NCI-H1436 treated with DMSO at 0.1 percent for 48 hours (cell line): ENCODE results near the gene ROPN1L.
"Not testable (repeated sequence)": the region's sequence is repeated elsewhere in the genome, so short reads cannot be mapped to it uniquely, and the experiment has no call there.

Experiments
- DNase-seq: peaks from one replicate; lab custom pipeline; 2025; lab: John Stamatoyannopoulos, UW

The ROPN1L gene

GRCh38 chr5:10480237-10480985 lies 38.7 kb downstream of the ROPN1L start:
- DNase-seq: no peak

- no peak for DNase-seq
Observed at GRCh38 chr5:10481241-10481935, 39.7 kb downstream of the ROPN1L start.

GRCh38 chr5:10482791-10483530 lies 41.3 kb downstream of the ROPN1L start:
- DNase-seq: no peak

DNA sequence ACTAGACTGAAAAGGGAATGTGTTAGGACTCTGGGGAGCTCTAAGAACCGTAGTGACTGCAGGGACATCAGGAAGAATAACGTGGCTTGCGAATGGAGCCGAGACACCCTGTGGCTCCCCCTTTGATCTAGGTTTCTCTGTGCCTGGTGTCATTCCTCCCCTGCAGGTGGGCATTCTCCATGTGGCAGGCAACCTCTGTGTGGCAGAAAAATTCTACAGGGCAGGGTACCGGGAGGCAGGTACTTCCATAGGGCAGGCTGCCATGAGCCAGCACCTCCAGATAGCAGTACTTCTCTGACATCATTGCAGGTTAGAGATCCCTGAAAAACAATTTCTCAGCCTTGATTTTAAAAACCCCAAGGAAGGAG lies 43.1 kb downstream of the ROPN1L start:
- DNase-seq: no peak

DNA sequence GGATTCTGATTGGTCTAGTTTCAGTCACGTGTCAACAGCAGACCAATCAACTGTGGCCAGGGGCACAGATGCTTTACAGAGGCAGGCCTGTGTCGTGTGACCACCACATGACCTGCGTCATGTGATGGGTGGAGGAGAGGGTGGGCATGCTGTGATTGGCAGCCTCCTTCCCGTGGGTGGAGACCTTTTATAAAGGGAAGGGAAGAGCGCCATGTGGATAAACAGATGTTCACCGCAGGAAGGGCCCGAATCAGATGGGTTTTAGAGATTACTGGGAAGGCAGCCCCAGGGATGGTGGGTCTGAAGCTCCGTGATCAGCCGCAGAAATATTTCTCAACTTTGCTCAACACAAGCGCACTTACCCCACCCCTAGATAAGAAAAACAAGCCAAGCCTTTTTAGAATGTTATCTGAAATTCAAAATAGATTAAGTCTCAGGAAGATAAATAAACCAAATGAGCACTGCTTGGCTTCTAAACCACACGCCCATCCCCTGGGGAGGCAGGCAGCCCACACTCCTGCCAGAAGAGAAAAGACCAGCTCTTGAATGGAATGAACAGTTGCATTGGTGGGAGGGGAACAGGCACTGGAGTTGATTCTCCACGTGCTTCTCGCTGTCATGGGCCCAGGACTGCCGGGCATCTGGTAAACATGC lies 43.6 kb downstream of the ROPN1L start:
- no peak for DNase-seq

GRCh38 chr5:10485897-10486296 lies 44.2 kb downstream of the ROPN1L start:
- no peak for DNase-seq

- no peak for DNase-seq
Observed at GRCh38 chr5:10486511-10487344, 45.0 kb downstream of the ROPN1L start.

GRCh38 chr5:10488144-10488543 lies 46.5 kb downstream of the ROPN1L start:
- no peak for DNase-seq

GRCh38 chr5:10489810-10490426 lies 48.2 kb downstream of the ROPN1L start:
- DNase-seq: no peak

GRCh38 chr5:10490927-10491672 lies 49.4 kb downstream of the ROPN1L start:
- no peak for DNase-seq

DNA sequence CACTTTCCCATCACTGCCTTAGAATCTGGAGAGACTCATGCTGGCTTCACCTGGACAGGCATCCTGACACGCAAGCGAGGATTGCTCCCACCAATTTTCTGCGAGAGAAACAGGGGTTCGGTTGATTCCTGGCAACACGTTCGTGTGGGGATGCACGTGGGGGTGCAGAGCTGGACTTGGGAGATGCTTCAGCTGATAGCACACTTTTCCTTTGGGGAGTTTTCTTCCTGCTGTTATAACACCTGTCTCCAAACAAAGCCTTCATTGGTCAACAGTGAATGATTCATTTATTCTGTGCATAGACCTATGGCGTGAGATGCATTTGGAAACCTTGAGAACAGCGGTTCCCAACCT lies 50.0 kb downstream of the ROPN1L start:
- no peak for DNase-seq

- DNase-seq: no peak
Observed at GRCh38 chr5:10493884-10494283, 52.2 kb downstream of the ROPN1L start.

DNA sequence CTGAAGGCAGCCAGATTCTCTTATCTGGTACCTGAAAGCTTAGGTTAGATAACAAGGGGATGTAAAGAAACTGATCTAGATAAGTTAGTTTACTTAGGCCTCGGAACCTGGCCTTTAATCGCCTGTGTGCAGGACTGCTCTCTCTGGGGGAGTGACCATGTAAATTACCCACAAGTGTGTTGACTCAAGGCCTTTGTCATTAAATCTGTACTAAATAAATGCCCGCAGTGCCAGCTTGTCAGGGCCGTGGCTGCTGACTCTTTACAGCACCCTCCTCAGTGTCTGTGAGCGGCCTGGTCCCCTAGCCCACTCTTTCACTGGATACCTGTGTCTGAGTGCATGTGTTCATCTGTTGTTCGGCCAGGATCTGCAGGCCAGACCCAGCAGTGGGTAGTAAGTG lies 52.8 kb downstream of the ROPN1L start:
- not testable (repeated sequence) for DNase-seq

GRCh38 chr5:10497554-10497953 lies 55.9 kb downstream of the ROPN1L start:
- DNase-seq: no peak

- no peak for DNase-seq
Observed at GRCh38 chr5:10498350-10498749, 56.7 kb downstream of the ROPN1L start.

DNA sequence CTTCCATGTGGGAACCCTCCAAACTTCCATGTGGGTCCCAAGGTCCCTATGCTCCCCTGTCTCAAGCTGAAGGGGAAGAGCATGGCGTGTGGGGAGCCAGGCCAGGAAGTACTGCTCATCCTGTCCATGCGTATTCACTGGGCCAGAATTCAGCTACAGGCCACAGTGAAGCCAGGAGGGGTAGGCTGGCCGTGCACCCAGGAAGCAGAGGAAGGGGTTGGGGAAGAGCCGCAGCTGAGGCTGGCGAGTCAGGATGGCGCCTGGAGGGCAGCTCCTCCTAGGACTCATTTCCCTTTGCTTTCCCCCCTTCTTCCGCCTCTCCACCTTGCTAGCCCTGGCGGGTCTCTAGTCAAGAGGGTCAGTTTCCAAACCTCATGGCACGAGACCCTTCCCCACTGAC lies 57.4 kb downstream of the ROPN1L start:
- no peak for DNase-seq

DNA sequence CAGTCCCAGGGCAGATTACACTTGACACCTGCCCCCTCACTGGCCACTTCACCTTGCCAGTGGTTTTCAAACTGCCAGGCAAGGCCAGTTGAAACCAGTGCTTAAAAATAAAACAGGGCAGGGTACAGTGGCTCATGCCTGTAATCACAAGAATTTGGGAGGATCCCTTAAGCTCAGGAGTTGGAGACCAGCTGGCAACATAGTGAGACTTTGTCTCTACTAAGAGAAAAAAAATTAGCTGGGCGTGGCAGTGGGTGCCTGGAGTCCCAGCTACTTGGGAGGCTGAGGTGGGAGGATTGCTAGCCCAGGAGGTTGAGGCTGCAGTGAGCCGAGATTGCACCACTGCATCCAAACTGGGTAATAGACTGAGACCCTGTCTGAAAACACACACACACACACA lies 58.1 kb downstream of the ROPN1L start:
- no peak for DNase-seq

DNA sequence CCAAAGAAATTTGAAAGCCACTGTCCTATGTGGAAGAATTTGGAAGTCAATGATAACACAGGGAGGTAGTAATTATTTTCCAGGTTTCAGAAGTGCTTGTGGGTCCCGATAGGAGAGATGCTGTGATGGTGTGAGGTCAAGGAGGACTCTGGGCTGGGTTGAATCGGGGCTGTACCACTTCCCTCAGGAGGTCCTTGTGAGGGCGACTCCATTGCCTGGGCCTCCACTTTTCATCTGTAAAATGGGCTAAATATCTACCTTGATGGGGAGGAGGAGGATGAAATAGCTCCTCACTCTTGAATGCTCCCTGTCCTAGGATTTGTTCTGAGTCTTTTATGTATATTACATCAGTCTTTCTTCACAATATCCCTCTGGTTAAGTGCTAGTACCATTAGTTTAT lies 59.0 kb downstream of the ROPN1L start:
- no peak for DNase-seq

DNA sequence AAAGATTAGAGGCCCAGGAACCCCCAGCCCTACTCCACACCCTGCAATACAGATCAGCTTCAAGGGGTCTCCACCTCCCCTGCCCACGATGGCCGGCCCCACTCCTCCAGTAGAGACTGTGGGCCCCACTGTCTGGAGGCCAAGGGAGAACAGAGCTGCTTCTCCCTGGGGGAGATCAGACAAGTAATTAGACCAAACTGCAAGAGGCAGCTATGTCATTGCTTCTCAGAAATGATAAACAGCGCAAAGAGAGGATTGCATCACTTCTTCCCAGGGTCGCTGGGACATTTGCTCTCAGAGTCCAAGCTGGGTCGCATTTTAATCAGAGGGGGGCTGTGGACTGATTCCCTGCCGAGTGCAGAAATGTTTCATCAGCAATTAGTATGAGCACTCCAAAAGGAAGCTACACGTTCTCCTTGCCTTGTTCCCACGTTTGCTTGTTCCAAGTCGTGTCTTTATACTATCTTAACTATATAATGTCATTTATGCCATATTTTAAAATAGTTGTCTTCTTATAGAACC lies 59.9 kb downstream of the ROPN1L start:
- DNase-seq: no peak

- no peak for DNase-seq
Observed at GRCh38 chr5:10502130-10502529, 60.5 kb downstream of the ROPN1L start.
